HepG2 (cell line): ENCODE results near the gene VWA7. TPM values are rescaled to one million over a fixed set of nuclear protein-coding genes. Genes with fewer than 3 reads are reported as not detected.

Experiments used
- ARID2 ChIP-seq: sonication (generic); formaldehyde crosslinking; IDR thresholded peaks from 2 replicates; pipeline ENCODE4 v1.8.1; 2022; ENCODE audit warnings: mild to moderate bottlenecking, missing genetic modification reagents, borderline replicate concordance
- ATF7-NPFF ChIP-seq: sonication (generic); formaldehyde crosslinking; IDR thresholded peaks from 2 replicates; pipeline ENCODE4 v1.8.1; 2023; ENCODE audit warnings: mild to moderate bottlenecking, low read depth, missing genetic modification reagents, moderate library complexity
- BRD4 ChIP-seq: sonication (generic); formaldehyde crosslinking; IDR thresholded peaks from 2 replicates; pipeline ENCODE4 v1.4.0; 2020; ENCODE audit warnings: missing genetic modification reagents
- CCDC6 ChIP-seq: sonication (generic); formaldehyde crosslinking; IDR thresholded peaks from 2 replicates; pipeline ENCODE4 v1.8.1; 2022; ENCODE audit warnings: mild to moderate bottlenecking, missing genetic modification reagents, moderate library complexity
- CREB1 ChIP-seq, 2 experiments: fragments of 450-650 bp in 1 of 2; IDR thresholded peaks; 2 replicates each; pipeline ENCODE4 v1.6.1; 2016 to 2017; ENCODE audit warnings: control low read depth in 1 of 2, mild to moderate bottlenecking in 1 of 2, missing compliant biosample characterization in 1 of 2, missing genetic modification characterization in 1 of 2
- DMAP1 ChIP-seq: IDR thresholded peaks from 2 replicates; pipeline ENCODE4 v1.6.1; 2016
- FOXA3 ChIP-seq: IDR thresholded peaks from 2 replicates; pipeline ENCODE4 v1.6.1; 2016; ENCODE audit warnings: missing genetic modification reagents, missing compliant biosample characterization
- JUN ChIP-seq: sonication (generic); formaldehyde crosslinking; IDR thresholded peaks from 2 replicates; pipeline ENCODE4 v1.4.0; 2020; ENCODE audit warnings: mild to moderate bottlenecking, missing genetic modification reagents
- KDM3A ChIP-seq: IDR thresholded peaks from 2 replicates; pipeline ENCODE4 v1.6.1; 2018; ENCODE audit warnings: low read depth, missing compliant biosample characterization
- PHB2 ChIP-seq: fragments of 450-650 bp; IDR thresholded peaks from 2 replicates; pipeline ENCODE4 v1.6.1; 2018; ENCODE audit not compliant: partially characterized antibody
- PRDM10 ChIP-seq: sonication (generic); formaldehyde crosslinking; IDR thresholded peaks from 2 replicates; pipeline ENCODE4 v1.4.0; 2020; ENCODE audit warnings: low read depth, missing genetic modification reagents
- RARA ChIP-seq: IDR thresholded peaks from 2 replicates; pipeline ENCODE4 v1.6.1; 2016; ENCODE audit warnings: missing genetic modification reagents, missing compliant biosample characterization
- ZNF101 ChIP-seq: sonication (generic); formaldehyde crosslinking; IDR thresholded peaks from 2 replicates; pipeline ENCODE4 v1.4.0; 2020; ENCODE audit warnings: mild to moderate bottlenecking, low read depth, missing genetic modification reagents, borderline replicate concordance
- ZNF136 ChIP-seq: sonication (generic); formaldehyde crosslinking; IDR thresholded peaks from 2 replicates; pipeline ENCODE4 v1.8.1; 2022; ENCODE audit warnings: low read depth, mild to moderate bottlenecking, moderate library complexity, missing genetic modification reagents
- ZNF558 ChIP-seq: sonication (generic); formaldehyde crosslinking; IDR thresholded peaks from 2 replicates; pipeline ENCODE4 v1.9.0; 2022; ENCODE audit warnings: mild to moderate bottlenecking, missing genetic modification reagents, borderline replicate concordance
- polyA plus RNA-seq, 8 experiments: library from polyadenylated mRNA; depleted of rRNA in 3 of 8; stranded (reverse) in 7 of 8; unstranded in 1 of 8; fragments of >200 nt; fragmentation: Illumina TruSeq in 4 of 8; extraction: Trizol in 4 of 8; gene quantifications; 2 replicates each; pipeline versions ENCODE4 v1.2.1 to v1.2.3, GENCODE V29; 2011 to 2016; ENCODE audit warnings: low read depth in 4 of 8, missing spikeins in 1 of 8, mixed read lengths in 1 of 8; ENCODE audit not compliant: insufficient read depth in 1 of 8
- total RNA-seq, 5 experiments: library from RNA; depleted of rRNA; stranded (reverse); fragments of >200 nt; fragmentation: Illumina TruSeq; extraction: Trizol; gene quantifications; 2 replicates each; pipeline ENCODE4 v1.2.3, GENCODE V29; 2016; ENCODE audit warnings: low read depth in 1 of 5
- TF ChIP-seq, protein P1 (sequence below): sonication (generic); formaldehyde crosslinking; IDR thresholded peaks from 2 replicates; pipeline ENCODE4 v1.5.1; 2020; ENCODE audit warnings: mild to moderate bottlenecking, missing genetic modification reagents
- TF ChIP-seq, protein P2 (sequence below), 2 experiments: sonication (generic) in 1 of 2; formaldehyde crosslinking in 1 of 2; IDR thresholded peaks; 2 replicates each; pipeline versions ENCODE4 v1.4.0 to v1.6.1; 2016 to 2020; ENCODE audit warnings: borderline replicate concordance in 1 of 2, low read depth in 1 of 2, mild to moderate bottlenecking in 1 of 2, missing genetic modification reagents in 1 of 2

The VWA7 gene
- total and polyA plus RNA-seq, 2 of the 13 experiments (the other 11 are each of a cell fraction or from before 2014, with no cell fraction given): 0.86 to 3.3 TPM

GRCh38 chr6:31776989-31777666 is at the start of gene VWA7 (continued):
- peak; percentile 72 for TF ChIP-seq FOXA3 (CRISPR knock-in tag)
- peak; percentile 31; the same call in 1 of the 2 replicates for TF ChIP-seq BRD4 (CRISPR knock-in tag)
- TF ChIP-seq PHB2: no peak
- TF ChIP-seq, protein P1, sequence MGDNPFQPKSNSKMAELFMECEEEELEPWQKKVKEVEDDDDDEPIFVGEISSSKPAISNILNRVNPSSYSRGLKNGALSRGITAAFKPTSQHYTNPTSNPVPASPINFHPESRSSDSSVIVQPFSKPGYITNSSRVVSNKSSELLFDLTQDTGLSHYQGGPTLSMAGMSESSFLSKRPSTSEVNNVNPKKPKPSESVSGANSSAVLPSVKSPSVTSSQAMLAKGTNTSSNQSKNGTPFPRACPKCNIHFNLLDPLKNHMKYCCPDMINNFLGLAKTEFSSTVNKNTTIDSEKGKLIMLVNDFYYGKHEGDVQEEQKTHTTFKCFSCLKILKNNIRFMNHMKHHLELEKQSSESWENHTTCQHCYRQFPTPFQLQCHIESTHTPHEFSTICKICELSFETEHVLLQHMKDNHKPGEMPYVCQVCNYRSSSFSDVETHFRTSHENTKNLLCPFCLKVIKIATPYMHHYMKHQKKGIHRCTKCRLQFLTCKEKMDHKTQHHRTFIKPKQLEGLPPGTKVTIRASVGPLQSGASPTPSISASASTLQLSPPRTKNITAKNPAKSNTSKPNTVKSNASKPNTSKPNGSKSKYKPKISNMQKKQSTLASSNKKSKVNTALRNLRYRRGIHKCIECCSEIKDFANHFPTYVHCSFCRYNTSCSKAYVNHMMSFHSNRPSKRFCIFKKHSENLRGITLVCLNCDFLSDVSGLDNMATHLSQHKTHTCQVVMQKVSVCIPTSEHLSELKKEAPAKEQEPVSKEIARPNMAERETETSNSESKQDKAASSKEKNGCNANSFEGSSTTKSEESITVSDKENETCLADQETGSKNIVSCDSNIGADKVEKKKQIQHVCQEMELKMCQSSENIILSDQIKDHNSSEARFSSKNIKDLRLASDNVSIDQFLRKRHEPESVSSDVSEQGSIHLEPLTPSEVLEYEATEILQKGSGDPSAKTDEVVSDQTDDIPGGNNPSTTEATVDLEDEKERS (CRISPR knock-in tag): peak; percentile 65; the same call in 1 of the 2 replicates
- TF ChIP-seq ATF7-NPFF: peak; percentile 59; the same call in 1 of the 2 replicates
- TF ChIP-seq CCDC6: 0 out of 2 replicates have a peak, but pooled peaks have one; percentile 54
- peak; percentile 82 for TF ChIP-seq RARA (CRISPR knock-in tag)
- peak; percentile 72; the same call in 1 of the 2 replicates for TF ChIP-seq KDM3A (CRISPR knock-in tag)
- TF ChIP-seq DMAP1 (CRISPR knock-in tag): peak; percentile 63; the same call in 1 of the 2 replicates
- no peak for TF ChIP-seq ZNF101 (CRISPR knock-in tag)
- TF ChIP-seq, protein P2, sequence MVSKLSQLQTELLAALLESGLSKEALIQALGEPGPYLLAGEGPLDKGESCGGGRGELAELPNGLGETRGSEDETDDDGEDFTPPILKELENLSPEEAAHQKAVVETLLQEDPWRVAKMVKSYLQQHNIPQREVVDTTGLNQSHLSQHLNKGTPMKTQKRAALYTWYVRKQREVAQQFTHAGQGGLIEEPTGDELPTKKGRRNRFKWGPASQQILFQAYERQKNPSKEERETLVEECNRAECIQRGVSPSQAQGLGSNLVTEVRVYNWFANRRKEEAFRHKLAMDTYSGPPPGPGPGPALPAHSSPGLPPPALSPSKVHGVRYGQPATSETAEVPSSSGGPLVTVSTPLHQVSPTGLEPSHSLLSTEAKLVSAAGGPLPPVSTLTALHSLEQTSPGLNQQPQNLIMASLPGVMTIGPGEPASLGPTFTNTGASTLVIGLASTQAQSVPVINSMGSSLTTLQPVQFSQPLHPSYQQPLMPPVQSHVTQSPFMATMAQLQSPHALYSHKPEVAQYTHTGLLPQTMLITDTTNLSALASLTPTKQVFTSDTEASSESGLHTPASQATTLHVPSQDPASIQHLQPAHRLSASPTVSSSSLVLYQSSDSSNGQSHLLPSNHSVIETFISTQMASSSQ (IDR thresholded peaks at IDR 0.05; ENCODE audit: low read depth): peak; percentile 76
- TF ChIP-seq, protein P2 (CRISPR knock-in tag; IDR thresholded peaks at IDR 0.05; ENCODE audit: borderline replicate concordance): peak; percentile 43; the same call in 1 of the 2 replicates
- peak; percentile 89 for TF ChIP-seq CREB1 (IDR thresholded peaks at IDR 0.05)
- TF ChIP-seq CREB1 (CRISPR knock-in tag; IDR thresholded peaks at IDR 0.05): peak; percentile 92
- TF ChIP-seq PRDM10: peak; percentile 94
- no peak for TF ChIP-seq ARID2 (CRISPR knock-in tag)
- 0 out of 2 replicates have a peak, but pooled peaks have one; percentile 16 for TF ChIP-seq JUN (CRISPR knock-in tag)
- no peak for TF ChIP-seq ZNF558 (CRISPR knock-in tag)
- TF ChIP-seq ZNF136: 0 out of 2 replicates have a peak, but pooled peaks have one; percentile 66
